GM12878 (cell line): Measurements from ENCODE around the gene COA4. TPM values are rescaled to one million over a fixed set of nuclear protein-coding genes. Genes with fewer than 3 reads are reported as not detected.

ENCODE experiments used
- ATAC-seq: fragments of 200-7000 bp; cut with Tn5 transposase; 3 replicates; pipeline ENCODE4 v1.9.1; 2020; ENCODE audit warnings: mild to moderate bottlenecking, moderate library complexity
- BruUV-seq: library from RNA; stranded (reverse); fragments of 400-500 nt; replicated peaks from 2 replicates; lab custom pipeline; 2021; lab: Mats Ljungman, UMichigan
- CTCF ChIA-PET: fragments of 300-600 bp; sonication (Branson Sonifier 250); formaldehyde crosslinking; extraction: SDS; loops from one replicate; lab custom pipeline; 2021; ENCODE audit warnings: inconsistent platforms; lab: Yijun Ruan, JAX
- POLR2A ChIA-PET: fragments of 350-600 bp; formaldehyde crosslinking; extraction: SDS; loops from one replicate; lab custom pipeline; 2021; ENCODE audit warnings: inconsistent platforms; lab: Charles Lee
- RAD21 ChIA-PET: fragments of 300-600 bp; sonication (Branson Sonifier 250); formaldehyde crosslinking; loops from one replicate; lab custom pipeline; 2023; ENCODE audit warnings: antibody characterized with exemption; ENCODE audit not compliant: unreplicated experiment; lab: Charles Lee
- SMC1A ChIA-PET: fragments of 300-600 bp; sonication (Branson Sonifier 250); formaldehyde crosslinking; loops from one replicate; lab custom pipeline; 2023; ENCODE audit not compliant: unreplicated experiment, uncharacterized antibody; lab: Charles Lee
- DNase-seq: peaks from one replicate; pipeline ENCODE4 v3.0.0-alpha.2; 2011; ENCODE audit warnings: low read depth, low spot score
- FAIRE-seq: peaks from 3 replicates; lab custom pipeline; 2011; peaks lifted over from hg19 to GRCh38; lab: Jason Lieb, UNC
- H2AFZ ChIP-seq: 2 replicates; pipeline ENCODE4 v1.6.0; 2011; ENCODE audit warnings: low read depth, low read length, control low read depth; ENCODE audit not compliant: control insufficient read depth
- H3K27ac ChIP-seq: 2 replicates; pipeline ENCODE4 v1.5.1; 2011; ENCODE audit warnings: control low read depth; ENCODE audit not compliant: control insufficient read depth, insufficient read depth
- H3K27me3 ChIP-seq, 2 experiments: replicated peaks in 1 of 2; 2 replicates each; pipeline versions ENCODE4 v1.6.0 to v1.6.1; 2011; ENCODE audit warnings: low read length in 1 of 2; ENCODE audit not compliant: control insufficient read depth in 2 of 2, insufficient read depth in 2 of 2
- H3K36me3 ChIP-seq, 2 experiments: 2 replicates each; pipeline ENCODE4 v1.5.1; 2011; ENCODE audit warnings: low read length in 1 of 2; ENCODE audit not compliant: control insufficient read depth in 2 of 2, insufficient read depth in 2 of 2
- H3K4me1 ChIP-seq: 2 replicates; pipeline ENCODE4 v1.6.1; 2011; ENCODE audit warnings: mild to moderate bottlenecking, low read length, moderate library complexity, mixed read lengths; ENCODE audit not compliant: control insufficient read depth, insufficient read depth
- H3K4me2 ChIP-seq: 2 replicates; pipeline ENCODE4 v1.6.0; 2011; ENCODE audit warnings: control low read depth; ENCODE audit not compliant: control insufficient read depth, insufficient read depth
- H3K4me3 ChIP-seq: fragments of 200-600 bp; sonication (generic); 2 replicates; pipeline ENCODE4 v1.5.1; 2016
- H3K79me2 ChIP-seq: 2 replicates; pipeline ENCODE4 v1.6.0; 2011; ENCODE audit warnings: low read length; ENCODE audit not compliant: control insufficient read depth, insufficient read depth
- H3K9ac ChIP-seq: 2 replicates; pipeline ENCODE4 v1.8.0; 2011; ENCODE audit warnings: low read length, control low read depth, mixed read lengths; ENCODE audit not compliant: control insufficient read depth, insufficient read depth
- H3K9me3 ChIP-seq: replicated peaks from 3 replicates; pipeline ENCODE4 v1.5.1; 2011; ENCODE audit warnings: mild to moderate bottlenecking, low read length; ENCODE audit not compliant: control insufficient read depth, insufficient read depth
- H4K20me1 ChIP-seq: 2 replicates; pipeline ENCODE4 v1.6.0; 2011; ENCODE audit not compliant: control insufficient read depth, insufficient read depth
- CBX5 ChIP-seq: sonication (generic); IDR thresholded peaks from 2 replicates; pipeline ENCODE4 v1.6.1; 2016; ENCODE audit warnings: low read depth, moderate library complexity, mild to moderate bottlenecking, inconsistent platforms
- CHD4 ChIP-seq: fragments of 200-600 bp; sonication (generic); IDR thresholded peaks from 2 replicates; pipeline ENCODE4 v1.6.1; 2016; ENCODE audit warnings: mild to moderate bottlenecking
- LARP7 ChIP-seq: fragments of 450-650 bp; IDR thresholded peaks from 2 replicates; pipeline ENCODE4 v1.6.1; 2017; ENCODE audit warnings: mild to moderate bottlenecking
- NR2F1 ChIP-seq: fragments of 450-650 bp; conservative IDR thresholded peaks from 2 replicates; pipeline ENCODE4 v1.6.1; 2017; ENCODE audit warnings: mild to moderate bottlenecking
- RBBP5 ChIP-seq: fragments of 200-600 bp; sonication (generic); conservative IDR thresholded peaks from 2 replicates; pipeline ENCODE4 v1.6.1; 2016
- SMAD5 ChIP-seq: IDR thresholded peaks from 2 replicates; pipeline ENCODE4 v1.6.1; 2016; ENCODE audit warnings: antibody characterized with exemption, low read depth
- SREBF2 ChIP-seq: IDR thresholded peaks from 2 replicates; pipeline ENCODE4 v1.6.1; 2012; ENCODE audit warnings: mild to moderate bottlenecking, low read length
- TCF12 ChIP-seq: IDR thresholded peaks from 2 replicates; pipeline ENCODE4 v1.6.1; 2011; ENCODE audit warnings: low read depth, mild to moderate bottlenecking, low read length
- ZSCAN29 ChIP-seq: fragments of 450-650 bp; IDR thresholded peaks from 2 replicates; pipeline ENCODE4 v1.6.1; 2017; ENCODE audit warnings: mild to moderate bottlenecking, moderate library complexity
- WGBS: methylation state at CpG from one replicate; pipeline ENCODE4 v1.1.6; 2016; ENCODE audit warnings: low lambda C conversion rate; ENCODE audit not compliant: insufficient replicate concordance, insufficient coverage; ENCODE audit errors: missing lambda C conversion rate; 5-methylcytosine and 5-hydroxymethylcytosine counted together
- in situ Hi-C: fragments of 300-500 bp; cut with MboI; formaldehyde crosslinking; loops from 9 replicates; pipeline ENCODE4 v1.14.3; 2018; ENCODE audit warnings: mixed read lengths
- intact Hi-C: fragments of 100-400 bp; cut with micrococcal nuclease; formaldehyde crosslinking; loops from one replicate; pipeline ENCODE4 v1.14.2; 2022; ENCODE audit not compliant: unreplicated experiment
- polyA plus RNA-seq, 11 experiments: library from polyadenylated mRNA; depleted of rRNA in 4 of 11; unstranded in 6 of 11; stranded (reverse) in 5 of 11; fragments of >200 nt; fragmentation: Nextera tagmentation in 4 of 11; fragmentation: Illumina TruSeq in 1 of 11; extraction: Ambion mirVana in 4 of 11; extraction: Trizol in 1 of 11; gene quantifications; 1 replicate in 1 of 11; 2 replicates in 10 of 11; pipeline versions ENCODE4 v1.2.1 to v1.2.3, GENCODE V29; 2011 to 2016; ENCODE audit warnings: inconsistent platforms in 2 of 11, missing spikeins in 2 of 11, low read depth in 1 of 11
- total RNA-seq, 4 experiments: library from RNA; depleted of rRNA in 3 of 4; stranded (reverse); fragments of >200 nt in 3 of 4; fragmentation: Illumina TruSeq in 1 of 4; extraction: Trizol in 1 of 4; gene quantifications; 2 replicates each; pipeline versions ENCODE4 v1.2.1 to v1.2.3, GENCODE V29; 2013 to 2021
- TF ChIP-seq, protein P1 (sequence below): fragments of 150-350 bp; IDR thresholded peaks from 2 replicates; pipeline ENCODE4 v1.6.1; 2016; ENCODE audit warnings: low read depth, low read length
- TF ChIP-seq, protein P2 (sequence below): fragments of 450-650 bp; IDR thresholded peaks from 2 replicates; pipeline ENCODE4 v1.6.1; 2017; ENCODE audit warnings: mild to moderate bottlenecking, low read depth, inconsistent platforms; ENCODE audit not compliant: poor library complexity, severe bottlenecking
- TF ChIP-seq, protein P3 (sequence below): fragments of 450-650 bp; IDR thresholded peaks from 2 replicates; pipeline ENCODE4 v1.6.1; 2016; ENCODE audit warnings: mild to moderate bottlenecking
- TF ChIP-seq, protein P4 (sequence below): IDR thresholded peaks from 2 replicates; pipeline ENCODE4 v1.6.1; 2012; ENCODE audit warnings: low read length, inconsistent platforms

Gene COA4
- total and polyA plus RNA-seq, 10 of the 15 experiments (the other 5 are each of a cell fraction or from before 2014, with no cell fraction given) = 84.8 to 180 (median 104) TPM

DNA sequence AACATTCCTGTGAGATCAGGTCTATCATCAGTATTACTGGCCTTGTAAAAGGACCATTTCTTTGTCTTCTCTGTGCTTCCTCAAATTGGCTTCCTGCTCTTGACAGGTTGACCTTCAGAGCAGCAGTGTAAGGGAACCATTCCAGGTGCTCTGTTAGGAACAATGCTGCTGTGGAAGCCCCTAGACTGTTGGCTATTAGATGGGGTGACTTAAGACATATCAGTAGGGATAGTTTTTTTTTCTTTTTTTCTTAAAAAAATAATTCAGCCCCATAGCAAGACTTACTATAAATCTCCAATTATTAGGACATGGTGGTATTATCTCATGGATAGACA lies 37.6 kb downstream of the COA4 start (continued):
- TF ChIP-seq, protein P1, sequence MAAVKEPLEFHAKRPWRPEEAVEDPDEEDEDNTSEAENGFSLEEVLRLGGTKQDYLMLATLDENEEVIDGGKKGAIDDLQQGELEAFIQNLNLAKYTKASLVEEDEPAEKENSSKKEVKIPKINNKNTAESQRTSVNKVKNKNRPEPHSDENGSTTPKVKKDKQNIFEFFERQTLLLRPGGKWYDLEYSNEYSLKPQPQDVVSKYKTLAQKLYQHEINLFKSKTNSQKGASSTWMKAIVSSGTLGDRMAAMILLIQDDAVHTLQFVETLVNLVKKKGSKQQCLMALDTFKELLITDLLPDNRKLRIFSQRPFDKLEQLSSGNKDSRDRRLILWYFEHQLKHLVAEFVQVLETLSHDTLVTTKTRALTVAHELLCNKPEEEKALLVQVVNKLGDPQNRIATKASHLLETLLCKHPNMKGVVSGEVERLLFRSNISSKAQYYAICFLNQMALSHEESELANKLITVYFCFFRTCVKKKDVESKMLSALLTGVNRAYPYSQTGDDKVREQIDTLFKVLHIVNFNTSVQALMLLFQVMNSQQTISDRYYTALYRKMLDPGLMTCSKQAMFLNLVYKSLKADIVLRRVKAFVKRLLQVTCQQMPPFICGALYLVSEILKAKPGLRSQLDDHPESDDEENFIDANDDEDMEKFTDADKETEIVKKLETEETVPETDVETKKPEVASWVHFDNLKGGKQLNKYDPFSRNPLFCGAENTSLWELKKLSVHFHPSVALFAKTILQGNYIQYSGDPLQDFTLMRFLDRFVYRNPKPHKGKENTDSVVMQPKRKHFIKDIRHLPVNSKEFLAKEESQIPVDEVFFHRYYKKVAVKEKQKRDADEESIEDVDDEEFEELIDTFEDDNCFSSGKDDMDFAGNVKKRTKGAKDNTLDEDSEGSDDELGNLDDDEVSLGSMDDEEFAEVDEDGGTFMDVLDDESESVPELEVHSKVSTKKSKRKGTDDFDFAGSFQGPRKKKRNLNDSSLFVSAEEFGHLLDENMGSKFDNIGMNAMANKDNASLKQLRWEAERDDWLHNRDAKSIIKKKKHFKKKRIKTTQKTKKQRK = no peak
- TF ChIP-seq NR2F1 = no peak

DNA sequence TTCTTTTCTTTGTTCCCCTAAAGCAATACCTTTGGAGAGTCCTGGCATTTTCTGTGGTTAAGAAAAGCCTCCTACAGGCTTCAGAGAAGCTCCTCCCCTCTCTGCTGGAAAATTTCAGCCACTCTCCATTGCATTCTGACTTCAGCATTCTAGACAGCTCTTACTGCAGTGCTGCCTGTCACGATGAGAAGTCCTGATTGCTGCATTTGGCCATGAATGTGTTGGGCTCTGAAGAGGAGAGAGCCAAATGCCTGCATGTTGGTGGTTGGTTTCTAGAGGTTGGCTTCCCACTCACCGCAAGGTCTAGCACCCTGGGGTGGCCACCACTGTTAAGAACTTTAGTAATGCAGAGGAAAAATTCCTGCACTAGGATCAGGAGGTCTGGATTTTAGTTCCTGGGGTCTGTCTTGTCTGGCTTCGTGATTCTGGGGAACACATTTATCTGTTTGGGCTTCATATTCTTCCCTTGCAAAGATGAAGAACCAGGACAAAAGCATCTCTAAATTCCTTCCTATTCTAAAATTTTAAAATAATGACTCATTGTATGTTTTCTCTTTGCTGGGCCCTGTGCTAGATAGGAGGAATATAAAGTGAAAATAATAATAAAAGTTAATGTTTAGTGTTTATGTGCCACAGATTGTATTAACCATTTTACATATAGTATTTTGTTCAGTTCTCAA lies 38.1 kb downstream of the COA4 start:
- ChIA-PET CTCF (no interaction called here), RAD21 (no interaction called here), POLR2A (no interaction called here), SMC1A (no interaction called here)
- Histone ChIP-seq H4K20me1 (no peaks in the 10 kb centered on the region), H3K9ac (no peak overlapping the region), H3K27ac (no peak overlapping the region), H3K27me3 (no peaks in the 10 kb centered on the region), H3K4me3 (no peak overlapping the region), H3K4me2 (no peak overlapping the region), H3K79me2 (no peaks in the 10 kb centered on the region), H3K9me3 (no peaks in the 10 kb centered on the region), H2AFZ (no peak overlapping the region), H3K4me1 (no peaks in the 10 kb centered on the region), H3K36me3 (peaks cover 1 to 11% of the 10 kb centered on the region in 2 experiments; a peak in 2 of 4 replicates)
- WGBS = 64% methylated on average over 3 of the region's 3 CpGs
- in situ Hi-C loops = no loop called here
- FAIRE-seq = no peak
- no peak for DNase-seq
- no TSS peak for BruUV-seq
- ATAC-seq = no peak
- intact Hi-C loops = no loop called here
- TF ChIP-seq ZSCAN29 (no peak), SREBF2 (no peak), RBBP5 (no peak), SMAD5 (no peak), TCF12 (no peak), CHD4 (no peak), LARP7 (no peak), CBX5 (no peak)
- TF ChIP-seq, protein P2, sequence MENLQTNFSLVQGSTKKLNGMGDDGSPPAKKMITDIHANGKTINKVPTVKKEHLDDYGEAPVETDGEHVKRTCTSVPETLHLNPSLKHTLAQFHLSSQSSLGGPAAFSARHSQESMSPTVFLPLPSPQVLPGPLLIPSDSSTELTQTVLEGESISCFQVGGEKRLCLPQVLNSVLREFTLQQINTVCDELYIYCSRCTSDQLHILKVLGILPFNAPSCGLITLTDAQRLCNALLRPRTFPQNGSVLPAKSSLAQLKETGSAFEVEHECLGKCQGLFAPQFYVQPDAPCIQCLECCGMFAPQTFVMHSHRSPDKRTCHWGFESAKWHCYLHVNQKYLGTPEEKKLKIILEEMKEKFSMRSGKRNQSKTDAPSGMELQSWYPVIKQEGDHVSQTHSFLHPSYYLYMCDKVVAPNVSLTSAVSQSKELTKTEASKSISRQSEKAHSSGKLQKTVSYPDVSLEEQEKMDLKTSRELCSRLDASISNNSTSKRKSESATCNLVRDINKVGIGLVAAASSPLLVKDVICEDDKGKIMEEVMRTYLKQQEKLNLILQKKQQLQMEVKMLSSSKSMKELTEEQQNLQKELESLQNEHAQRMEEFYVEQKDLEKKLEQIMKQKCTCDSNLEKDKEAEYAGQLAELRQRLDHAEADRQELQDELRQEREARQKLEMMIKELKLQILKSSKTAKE = no peak
- TF ChIP-seq, protein P3, sequence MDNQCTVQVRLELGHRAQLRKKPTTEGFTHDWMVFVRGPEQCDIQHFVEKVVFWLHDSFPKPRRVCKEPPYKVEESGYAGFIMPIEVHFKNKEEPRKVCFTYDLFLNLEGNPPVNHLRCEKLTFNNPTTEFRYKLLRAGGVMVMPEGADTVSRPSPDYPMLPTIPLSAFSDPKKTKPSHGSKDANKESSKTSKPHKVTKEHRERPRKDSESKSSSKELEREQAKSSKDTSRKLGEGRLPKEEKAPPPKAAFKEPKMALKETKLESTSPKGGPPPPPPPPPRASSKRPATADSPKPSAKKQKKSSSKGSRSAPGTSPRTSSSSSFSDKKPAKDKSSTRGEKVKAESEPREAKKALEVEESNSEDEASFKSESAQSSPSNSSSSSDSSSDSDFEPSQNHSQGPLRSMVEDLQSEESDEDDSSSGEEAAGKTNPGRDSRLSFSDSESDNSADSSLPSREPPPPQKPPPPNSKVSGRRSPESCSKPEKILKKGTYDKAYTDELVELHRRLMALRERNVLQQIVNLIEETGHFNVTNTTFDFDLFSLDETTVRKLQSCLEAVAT = no peak
- TF ChIP-seq, protein P4, sequence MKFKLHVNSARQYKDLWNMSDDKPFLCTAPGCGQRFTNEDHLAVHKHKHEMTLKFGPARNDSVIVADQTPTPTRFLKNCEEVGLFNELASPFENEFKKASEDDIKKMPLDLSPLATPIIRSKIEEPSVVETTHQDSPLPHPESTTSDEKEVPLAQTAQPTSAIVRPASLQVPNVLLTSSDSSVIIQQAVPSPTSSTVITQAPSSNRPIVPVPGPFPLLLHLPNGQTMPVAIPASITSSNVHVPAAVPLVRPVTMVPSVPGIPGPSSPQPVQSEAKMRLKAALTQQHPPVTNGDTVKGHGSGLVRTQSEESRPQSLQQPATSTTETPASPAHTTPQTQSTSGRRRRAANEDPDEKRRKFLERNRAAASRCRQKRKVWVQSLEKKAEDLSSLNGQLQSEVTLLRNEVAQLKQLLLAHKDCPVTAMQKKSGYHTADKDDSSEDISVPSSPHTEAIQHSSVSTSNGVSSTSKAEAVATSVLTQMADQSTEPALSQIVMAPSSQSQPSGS = no peak
